Inflammatory macrophage treated with lipopolysaccharide for 1 hour (primary cell): Measurements from ENCODE around the gene TUBB1.
A peak's percentile ranks its signal among the peaks of the same experiment; 100 is the strongest.
"Not testable (repeated sequence)": the region's sequence is repeated elsewhere in the genome, so short reads cannot be mapped to it uniquely, and the experiment has no call there.

ENCODE experiments used
- DNase-seq, 2 donors: peaks; one replicate each; pipeline ENCODE4 v3.0.0-alpha.2; 2020 to 2022

Gene TUBB1

GRCh38 chr20:59006864-59007664 is 12.2 kb upstream of the TUBB1 start, which contains the start of gene CTSZ:
CTSZ (minus strand) TSS chr20:59007254; CDS start chr20:59007128, 126 bp downstream.
- peak; percentile 58 to 64 for DNase-seq

DNA sequence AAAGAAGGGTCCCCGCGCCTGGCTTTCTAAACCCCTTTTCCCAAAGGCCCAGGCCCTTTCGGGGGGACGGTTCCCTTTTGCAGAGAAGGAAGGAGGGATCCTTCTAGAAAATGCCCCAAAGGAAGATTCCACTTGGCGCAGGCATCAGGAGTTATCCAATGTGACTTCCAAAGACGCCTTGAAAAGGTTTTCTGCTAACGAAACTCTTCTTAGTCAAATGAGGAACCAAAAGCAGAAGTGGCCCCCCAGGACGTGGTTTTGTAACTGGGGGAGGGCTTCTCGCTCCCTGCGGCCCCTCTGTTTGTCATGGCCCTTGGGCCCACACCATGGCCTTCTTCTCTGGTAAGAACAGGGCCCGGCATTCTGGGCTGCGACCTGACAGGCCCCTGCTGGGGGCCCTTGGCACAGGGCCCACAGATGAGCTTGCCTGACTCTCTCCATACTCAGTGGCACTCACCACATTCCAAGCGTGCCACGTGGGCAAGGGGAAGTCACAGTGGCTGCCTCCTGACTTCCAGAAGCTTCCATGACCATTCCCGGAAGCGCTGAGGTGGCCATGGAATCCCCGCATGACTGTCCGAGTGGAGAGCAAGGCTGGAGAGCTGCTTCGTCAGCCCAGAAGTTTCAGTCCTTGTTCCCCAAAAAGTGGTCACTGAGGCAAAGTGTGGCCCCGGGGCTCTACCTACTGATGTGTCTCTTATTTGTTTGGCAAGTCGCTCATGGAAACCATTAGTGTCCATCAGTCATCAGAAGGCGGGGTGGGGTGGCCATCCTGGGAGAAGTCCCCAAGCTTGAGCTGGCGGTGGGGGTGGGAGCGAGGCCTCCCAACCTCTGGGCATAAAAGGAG is 11.3 kb upstream of the TUBB1 start:
- peak; percentile 90 to 97 for DNase-seq

DNA sequence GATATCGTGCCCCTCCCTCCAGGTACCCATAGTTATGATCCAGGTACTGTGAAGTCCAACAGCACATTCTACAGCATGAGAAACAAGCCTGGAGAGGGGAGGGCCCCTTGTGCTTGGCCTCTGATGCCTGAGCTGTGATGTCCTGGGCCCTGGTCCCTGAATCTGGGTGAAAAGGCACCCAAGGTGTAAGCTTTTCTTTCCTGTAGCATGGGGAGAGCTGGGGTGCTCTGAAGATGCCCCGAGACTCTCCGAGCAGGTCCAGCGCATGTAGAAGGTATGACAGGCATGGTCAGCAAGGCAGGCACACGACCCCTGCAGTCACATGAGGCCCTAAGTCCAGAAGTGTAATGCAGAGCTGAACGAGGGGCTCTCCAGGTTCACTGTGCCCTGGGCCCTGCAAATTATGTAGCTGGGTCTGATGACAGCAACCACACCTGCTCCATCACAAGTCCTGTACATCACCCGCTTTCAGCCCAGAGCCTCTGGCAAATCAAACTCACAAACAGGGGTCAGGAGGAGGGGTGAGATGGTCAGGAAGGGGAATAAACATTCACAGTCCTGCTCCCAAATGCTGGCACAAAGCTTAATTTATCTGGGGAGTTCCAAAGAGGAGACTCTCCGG is 10.4 kb upstream of the TUBB1 start:
- no peak for DNase-seq

DNA sequence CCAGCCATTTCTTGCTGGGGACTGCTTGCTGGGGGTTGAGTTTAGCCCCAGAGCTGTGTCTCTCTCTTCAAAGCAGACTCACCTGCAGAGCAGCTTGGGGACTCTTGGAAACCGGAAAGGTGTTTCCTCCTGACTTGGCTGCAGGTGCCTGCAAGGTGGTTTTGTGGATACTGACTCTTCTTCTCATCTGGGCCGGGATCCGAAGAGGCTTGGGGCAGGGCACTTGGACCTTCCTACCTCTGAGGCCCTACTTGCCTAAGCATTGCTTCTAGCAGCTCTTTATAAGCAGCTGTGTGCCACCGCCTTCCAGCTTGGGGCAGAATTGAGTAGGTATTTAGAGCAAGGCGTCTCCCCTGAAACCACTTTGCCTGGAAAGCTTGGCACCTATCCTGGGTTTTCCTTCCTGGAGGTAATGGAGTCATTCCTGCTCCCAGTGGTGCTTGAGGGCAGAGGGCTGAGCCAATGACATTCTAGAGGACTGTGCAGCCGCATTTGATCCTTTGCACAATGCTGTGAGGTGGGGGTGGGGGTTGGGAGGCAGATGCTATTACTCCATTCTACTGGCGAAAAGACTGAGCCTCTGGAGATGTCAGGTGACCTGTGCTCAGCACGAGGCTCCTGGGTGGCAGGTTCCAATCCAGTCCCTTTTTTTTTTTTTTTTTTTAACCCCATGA is 8.8 kb upstream of the TUBB1 start:
- DNase-seq: no peak

- DNase-seq: peak; percentile 63 to 64
These were observed 8.0 kb upstream of the TUBB1 start for GRCh38 chr20:59010995-59011873.

DNA sequence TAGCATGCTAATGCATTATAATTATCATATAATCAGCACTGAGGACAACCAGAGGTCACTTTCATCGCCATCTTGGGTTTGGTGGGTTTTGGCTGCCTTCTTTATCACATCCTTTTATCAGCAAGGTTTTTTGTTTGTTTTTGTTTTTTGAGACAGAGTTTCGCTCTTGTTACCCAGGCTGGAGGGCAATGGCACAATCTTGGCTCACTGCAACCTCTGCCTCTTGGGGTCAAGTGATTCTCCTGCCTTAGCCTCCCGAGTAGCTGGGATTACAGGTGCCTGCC is 7.4 kb upstream of the TUBB1 start:
- DNase-seq: not testable (repeated sequence)

DNA sequence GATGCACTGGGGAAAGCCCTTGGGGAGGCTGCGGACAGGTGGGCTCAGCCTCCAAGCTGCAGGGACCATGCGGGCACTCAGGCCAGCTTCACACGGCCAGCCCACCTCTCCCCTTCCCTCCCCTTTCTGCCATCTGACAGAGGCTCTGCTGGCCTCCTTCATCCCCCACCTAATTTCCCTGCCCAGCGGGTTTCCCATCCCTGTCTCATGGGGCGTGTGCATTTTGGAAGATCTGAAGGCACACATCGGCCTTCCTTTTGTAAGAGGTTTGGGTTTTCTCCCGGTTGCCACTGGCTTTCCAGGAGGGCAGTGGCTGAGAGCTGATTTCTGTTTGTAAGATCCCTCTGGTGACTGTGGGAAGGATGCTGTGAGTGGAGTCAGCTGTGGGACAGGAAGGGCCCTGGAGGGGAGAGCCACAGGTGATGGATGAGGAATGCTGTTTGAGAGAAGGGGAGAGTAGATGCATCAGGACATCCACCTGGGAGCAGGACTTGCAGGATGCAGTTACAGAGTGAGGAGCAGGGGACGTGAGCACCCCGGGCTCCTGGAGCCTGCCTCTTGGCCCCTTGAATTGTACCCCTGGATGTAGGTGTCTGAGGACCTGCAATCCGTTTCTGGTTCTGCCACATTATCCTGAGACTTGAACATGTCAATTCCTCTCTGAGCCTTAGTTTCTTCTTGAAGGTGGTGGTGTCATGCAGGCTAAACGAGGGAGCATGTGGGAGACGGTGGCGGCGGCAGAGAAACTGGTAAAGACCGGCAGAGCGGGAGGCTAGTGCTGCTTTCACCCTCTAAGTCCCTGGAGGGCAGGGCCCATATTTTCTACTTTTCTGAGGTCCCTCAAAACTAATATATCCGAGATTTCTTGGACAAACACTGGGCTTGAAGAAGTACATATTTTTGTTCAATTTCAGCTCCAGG is 5.9 kb upstream of the TUBB1 start:
- DNase-seq: no peak

DNA sequence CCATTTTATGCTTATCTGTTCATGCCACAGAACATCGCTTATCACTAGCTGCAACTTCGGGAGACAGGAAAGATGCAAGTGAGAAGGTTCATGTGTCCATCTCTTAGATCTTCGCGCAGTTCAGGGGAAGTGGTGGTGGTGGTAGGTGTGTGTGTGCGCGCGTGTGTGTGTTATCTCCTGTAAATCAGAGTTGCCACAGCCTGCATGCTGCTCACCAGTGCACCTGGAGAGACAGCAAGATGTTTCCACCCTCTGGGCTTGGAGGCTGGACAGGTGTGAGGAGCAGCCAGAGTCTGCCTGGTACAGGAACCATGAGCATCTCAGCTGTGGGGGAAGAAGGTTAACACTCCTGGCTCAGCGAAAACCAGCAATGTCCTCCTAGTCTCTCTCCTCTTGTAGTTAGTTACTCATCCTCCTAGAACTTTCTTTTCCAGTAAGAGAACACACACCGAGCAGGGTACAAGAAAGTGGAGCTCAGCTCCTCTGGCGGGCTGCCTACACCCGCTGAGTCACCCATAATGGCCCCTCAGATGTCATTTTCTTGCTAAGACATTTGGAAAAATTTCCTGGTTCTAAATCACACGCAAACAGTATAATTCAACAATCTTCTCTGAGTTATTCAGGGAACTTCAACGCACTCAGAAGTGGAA is 5.1 kb upstream of the TUBB1 start:
- no peak for DNase-seq

GRCh38 chr20:59014680-59015389 is 4.4 kb upstream of the TUBB1 start:
- DNase-seq: no peak

- no peak for DNase-seq
These were observed 3.8 kb upstream of the TUBB1 start for GRCh38 chr20:59015411-59015810.

- no peak for DNase-seq
These were observed 3.2 kb upstream of the TUBB1 start for GRCh38 chr20:59015812-59016711.

GRCh38 chr20:59016795-59017492 is 2.3 kb upstream of the TUBB1 start:
- DNase-seq: no peak

- DNase-seq: no peak
These were observed 1.6 kb upstream of the TUBB1 start for GRCh38 chr20:59017493-59018231.

DNA sequence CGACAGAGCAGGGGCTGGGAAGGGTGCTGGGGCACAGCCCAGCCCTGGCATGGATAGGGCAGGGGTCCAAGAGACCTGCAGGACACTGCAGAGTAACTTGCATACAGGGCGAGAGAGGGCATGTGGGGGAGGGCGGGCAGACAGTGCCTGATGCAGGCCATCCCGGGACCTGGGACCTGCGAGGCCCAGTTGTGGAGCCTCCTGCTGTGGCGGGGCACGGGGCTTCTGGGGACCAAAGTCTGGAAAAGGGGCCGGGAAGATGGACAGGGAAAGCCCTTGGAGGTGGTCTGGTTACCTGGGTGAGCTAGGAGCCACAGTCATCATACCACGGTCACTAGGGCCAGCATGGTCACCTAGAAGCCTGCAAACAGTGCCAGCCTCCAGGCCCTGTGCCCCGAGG is 412 bp upstream of the TUBB1 start:
- no peak for DNase-seq

DNA sequence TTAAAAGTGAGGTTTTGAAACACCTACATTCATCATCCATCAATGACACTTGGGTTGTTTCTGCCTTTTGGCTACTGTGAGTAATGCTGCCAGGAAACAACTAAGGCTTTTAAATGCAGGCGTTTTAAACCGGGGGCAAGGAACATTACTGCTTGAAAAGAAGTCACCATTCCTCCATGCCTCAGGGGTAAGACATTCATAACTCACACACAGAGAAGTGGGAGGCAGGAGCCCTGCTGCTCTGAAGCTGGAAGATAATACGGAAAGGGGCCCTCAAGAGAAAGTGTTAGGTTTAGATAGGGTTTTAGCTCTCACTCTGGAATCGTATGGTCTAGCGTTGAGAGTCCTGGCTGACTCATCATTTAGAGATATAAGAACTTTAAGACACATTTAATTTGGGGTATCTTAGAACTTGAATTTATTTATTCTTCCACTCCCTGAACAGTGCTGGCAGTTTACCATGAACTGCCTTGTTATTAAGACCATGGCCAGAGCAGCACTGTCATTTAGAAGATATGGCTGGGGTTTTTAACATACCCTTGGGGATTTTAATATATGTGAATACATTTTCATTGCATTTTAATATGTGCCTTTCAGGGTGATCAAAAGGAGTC is 1.8 kb downstream of the TUBB1 start:
- DNase-seq: no peak

GRCh38 chr20:59022754-59023153 is 3.5 kb downstream of the TUBB1 start:
- no peak for DNase-seq

GRCh38 chr20:59023616-59024015 is 4.4 kb downstream of the TUBB1 start:
- DNase-seq: no peak
